Gastrocnemius medialis (tissue), 4 donors: ENCODE data around the gene CD209.

ENCODE experiments used
- POLR2A ChIP-seq, 2 donors: fragments of 450-650 bp; IDR thresholded peaks; one replicate each; pipeline ENCODE4 v1.6.1; 2017; ENCODE audit warnings: antibody characterized with exemption in 2 of 2, mild to moderate bottlenecking in 2 of 2, moderate library complexity in 2 of 2
- TF ChIP-seq, protein P1 (sequence below), 5 experiments: fragments of 450-650 bp in 3 of 5; fragments of 200-600 bp in 2 of 5; sonication (generic) in 2 of 5; IDR thresholded peaks in 4 of 5; conservative IDR thresholded peaks in 1 of 5; 1 replicate in 4 of 5; 2 replicates in 1 of 5; pipeline ENCODE4 v1.5.1; 2016 to 2019; ENCODE audit warnings: antibody characterized with exemption in 5 of 5, mild to moderate bottlenecking in 3 of 5, moderate library complexity in 3 of 5

DNA sequence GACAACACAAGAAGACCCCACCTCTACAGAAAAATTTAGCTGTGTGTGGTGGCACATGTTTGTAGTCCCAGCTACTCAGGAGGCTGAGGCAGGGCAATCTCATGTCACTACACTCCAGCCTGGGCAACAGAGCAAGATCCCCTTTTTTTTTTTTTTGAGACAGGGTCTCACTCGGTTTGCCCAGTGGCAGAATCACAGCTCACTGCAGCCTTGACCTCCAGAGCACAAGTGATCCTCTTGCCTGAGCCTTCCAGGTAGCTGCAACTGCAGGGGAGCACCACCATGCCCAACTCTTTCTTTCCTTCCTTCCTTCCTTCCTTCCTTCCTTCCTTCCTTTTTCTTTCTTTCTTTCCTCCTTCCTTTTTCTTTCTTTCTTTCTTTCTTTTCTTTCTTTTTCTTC is 11.2 kb downstream of the CD209 start:
- TF ChIP-seq, protein P1, sequence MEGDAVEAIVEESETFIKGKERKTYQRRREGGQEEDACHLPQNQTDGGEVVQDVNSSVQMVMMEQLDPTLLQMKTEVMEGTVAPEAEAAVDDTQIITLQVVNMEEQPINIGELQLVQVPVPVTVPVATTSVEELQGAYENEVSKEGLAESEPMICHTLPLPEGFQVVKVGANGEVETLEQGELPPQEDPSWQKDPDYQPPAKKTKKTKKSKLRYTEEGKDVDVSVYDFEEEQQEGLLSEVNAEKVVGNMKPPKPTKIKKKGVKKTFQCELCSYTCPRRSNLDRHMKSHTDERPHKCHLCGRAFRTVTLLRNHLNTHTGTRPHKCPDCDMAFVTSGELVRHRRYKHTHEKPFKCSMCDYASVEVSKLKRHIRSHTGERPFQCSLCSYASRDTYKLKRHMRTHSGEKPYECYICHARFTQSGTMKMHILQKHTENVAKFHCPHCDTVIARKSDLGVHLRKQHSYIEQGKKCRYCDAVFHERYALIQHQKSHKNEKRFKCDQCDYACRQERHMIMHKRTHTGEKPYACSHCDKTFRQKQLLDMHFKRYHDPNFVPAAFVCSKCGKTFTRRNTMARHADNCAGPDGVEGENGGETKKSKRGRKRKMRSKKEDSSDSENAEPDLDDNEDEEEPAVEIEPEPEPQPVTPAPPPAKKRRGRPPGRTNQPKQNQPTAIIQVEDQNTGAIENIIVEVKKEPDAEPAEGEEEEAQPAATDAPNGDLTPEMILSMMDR (IDR thresholded peaks at IDR 0.05 in 4 of 5, conservative IDR thresholded peaks at IDR 0.05 in 1 of 5): no peak
- TF ChIP-seq POLR2A (IDR thresholded peaks at IDR 0.05): no peak
